Measurements from ENCODE around the gene PTGIR.

DNA sequence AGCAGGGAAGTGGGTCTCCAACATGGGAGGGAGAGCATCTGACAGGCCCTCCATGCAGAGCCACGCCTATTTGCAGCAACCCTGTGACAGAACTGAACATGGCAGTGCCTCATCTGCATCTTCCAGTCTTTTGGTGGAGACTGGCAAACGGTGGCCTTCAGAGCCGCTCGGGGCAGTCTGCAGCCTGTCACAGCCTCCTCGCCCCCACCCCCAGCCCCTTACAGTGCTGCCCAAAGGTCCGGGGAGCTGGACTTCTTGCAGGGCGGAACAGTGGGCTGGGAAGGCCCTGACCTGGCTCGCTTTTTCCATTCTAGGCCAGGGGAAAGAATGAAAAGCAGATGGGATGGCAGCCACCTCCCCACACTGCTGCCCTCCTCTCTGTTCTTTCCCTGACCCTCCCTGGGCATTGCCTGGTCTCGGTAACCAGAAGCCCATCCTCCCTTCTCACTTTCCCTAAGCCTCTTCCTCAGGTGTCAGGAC, 21.1 kb downstream of the PTGIR start:
- TF ChIP-seq POLR2A (IDR thresholded peaks at IDR 0.05), result no peak
- TF ChIP-seq, protein P1, sequence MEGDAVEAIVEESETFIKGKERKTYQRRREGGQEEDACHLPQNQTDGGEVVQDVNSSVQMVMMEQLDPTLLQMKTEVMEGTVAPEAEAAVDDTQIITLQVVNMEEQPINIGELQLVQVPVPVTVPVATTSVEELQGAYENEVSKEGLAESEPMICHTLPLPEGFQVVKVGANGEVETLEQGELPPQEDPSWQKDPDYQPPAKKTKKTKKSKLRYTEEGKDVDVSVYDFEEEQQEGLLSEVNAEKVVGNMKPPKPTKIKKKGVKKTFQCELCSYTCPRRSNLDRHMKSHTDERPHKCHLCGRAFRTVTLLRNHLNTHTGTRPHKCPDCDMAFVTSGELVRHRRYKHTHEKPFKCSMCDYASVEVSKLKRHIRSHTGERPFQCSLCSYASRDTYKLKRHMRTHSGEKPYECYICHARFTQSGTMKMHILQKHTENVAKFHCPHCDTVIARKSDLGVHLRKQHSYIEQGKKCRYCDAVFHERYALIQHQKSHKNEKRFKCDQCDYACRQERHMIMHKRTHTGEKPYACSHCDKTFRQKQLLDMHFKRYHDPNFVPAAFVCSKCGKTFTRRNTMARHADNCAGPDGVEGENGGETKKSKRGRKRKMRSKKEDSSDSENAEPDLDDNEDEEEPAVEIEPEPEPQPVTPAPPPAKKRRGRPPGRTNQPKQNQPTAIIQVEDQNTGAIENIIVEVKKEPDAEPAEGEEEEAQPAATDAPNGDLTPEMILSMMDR (IDR thresholded peaks at IDR 0.05), result no peak

All from lower leg skin (tissue), 3 donors.